ENCODE results near the gene ATP9A. TPM values are rescaled to one million over a fixed set of nuclear protein-coding genes. Genes with fewer than 3 reads are reported as not detected.
"Not testable (repeated sequence)": the region's sequence is repeated elsewhere in the genome, so short reads cannot be mapped to it uniquely, and the experiment has no call there.

Gene ATP9A, protein sequence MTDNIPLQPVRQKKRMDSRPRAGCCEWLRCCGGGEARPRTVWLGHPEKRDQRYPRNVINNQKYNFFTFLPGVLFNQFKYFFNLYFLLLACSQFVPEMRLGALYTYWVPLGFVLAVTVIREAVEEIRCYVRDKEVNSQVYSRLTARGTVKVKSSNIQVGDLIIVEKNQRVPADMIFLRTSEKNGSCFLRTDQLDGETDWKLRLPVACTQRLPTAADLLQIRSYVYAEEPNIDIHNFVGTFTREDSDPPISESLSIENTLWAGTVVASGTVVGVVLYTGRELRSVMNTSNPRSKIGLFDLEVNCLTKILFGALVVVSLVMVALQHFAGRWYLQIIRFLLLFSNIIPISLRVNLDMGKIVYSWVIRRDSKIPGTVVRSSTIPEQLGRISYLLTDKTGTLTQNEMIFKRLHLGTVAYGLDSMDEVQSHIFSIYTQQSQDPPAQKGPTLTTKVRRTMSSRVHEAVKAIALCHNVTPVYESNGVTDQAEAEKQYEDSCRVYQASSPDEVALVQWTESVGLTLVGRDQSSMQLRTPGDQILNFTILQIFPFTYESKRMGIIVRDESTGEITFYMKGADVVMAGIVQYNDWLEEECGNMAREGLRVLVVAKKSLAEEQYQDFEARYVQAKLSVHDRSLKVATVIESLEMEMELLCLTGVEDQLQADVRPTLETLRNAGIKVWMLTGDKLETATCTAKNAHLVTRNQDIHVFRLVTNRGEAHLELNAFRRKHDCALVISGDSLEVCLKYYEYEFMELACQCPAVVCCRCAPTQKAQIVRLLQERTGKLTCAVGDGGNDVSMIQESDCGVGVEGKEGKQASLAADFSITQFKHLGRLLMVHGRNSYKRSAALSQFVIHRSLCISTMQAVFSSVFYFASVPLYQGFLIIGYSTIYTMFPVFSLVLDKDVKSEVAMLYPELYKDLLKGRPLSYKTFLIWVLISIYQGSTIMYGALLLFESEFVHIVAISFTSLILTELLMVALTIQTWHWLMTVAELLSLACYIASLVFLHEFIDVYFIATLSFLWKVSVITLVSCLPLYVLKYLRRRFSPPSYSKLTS
- polyA plus RNA-seq (2014; cell fraction: cytosol; rRNA removed) = 3.8 and 4.9 TPM in 2 replicates
- polyA plus RNA-seq (2014; cell fraction: nucleus; rRNA removed) = 2.3 and 4.2 TPM in 2 replicates

DNA sequence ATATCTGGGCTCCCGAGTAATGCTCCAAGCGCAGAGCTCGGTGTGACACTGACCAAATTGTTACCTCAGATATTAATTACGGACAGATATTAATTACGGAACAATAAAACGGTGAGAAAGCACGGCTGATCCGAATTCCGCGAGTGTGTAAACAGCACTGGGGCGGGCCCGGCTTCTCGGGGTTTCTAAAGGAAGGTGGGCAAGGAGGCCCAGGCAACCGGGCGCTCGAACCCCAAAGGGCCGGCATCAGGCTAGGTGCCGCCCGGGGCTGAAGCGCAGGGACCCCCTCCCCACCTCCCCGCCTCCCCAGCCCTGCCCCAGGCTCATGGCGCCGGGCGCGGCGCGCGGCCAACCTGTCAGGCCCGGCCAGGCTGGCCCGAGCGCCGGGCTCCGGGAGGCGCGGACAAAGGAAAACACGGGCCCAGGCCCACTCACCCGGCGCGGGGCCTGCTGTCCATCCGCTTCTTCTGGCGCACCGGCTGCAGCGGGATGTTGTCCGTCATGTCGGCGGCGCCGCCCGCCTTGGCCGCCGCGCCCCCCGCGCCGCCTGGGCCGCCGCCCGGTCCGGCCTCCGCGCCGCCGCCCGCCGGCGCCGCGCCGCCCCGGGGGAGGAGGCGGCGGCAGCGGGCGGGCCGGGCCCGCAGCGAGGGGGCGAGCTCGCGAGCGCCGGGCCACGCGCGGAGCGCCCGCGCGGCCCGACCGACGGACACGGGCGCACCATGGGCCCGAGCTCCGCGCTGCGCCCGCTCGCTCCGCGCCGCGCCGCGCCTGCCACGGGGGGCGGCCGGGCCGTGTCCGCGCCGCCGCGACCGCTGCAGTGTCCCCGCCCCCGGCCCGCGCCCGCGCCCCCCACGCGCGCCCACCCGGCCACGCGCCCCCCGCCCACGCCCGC, at the start of gene ATP9A:
Gene ATP9A (minus strand): TSS at position 524 of the 892 bp plus-strand sequence. CDS start 21 bp downstream, at position 503.
- DNase-seq (ENCODE audit: low spot score) = no peak

- DNase-seq (ENCODE audit: low spot score) = not testable (repeated sequence)
Measured at GRCh38 chr20:51816856-51817255, 48.7 kb upstream of the ATP9A start.

- DNase-seq (ENCODE audit: low spot score) = no peak
Measured at GRCh38 chr20:51815383-51816076, 47.3 kb upstream of the ATP9A start.

DNA sequence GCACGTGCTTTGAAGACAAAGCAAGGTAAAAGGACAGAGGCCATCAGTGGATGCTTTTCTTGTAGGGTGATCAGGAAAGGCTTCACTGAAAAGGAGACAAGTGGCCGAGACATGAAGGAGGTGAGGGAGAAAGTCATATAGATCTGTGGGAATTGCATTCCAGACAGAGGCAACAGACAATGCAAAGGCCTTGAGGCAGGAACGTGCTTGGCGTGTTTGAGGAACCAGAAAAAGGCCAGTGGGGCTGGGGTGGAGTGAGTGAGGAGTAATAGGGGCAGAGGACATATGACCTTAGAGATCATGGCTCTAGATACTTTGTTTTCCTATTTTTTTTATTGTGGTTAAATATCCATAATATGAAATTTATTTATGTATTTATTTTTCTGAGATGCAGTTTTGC, 44.7 kb upstream of the ATP9A start:
- DNase-seq (ENCODE audit: low spot score) = no peak

- DNase-seq (ENCODE audit: low spot score) = no peak
Measured at GRCh38 chr20:51811514-51812128, 43.4 kb upstream of the ATP9A start.

GRCh38 chr20:51811042-51811355, 42.8 kb upstream of the ATP9A start:
- no peak for DNase-seq (ENCODE audit: low spot score)

- peak; percentile 29 for DNase-seq (ENCODE audit: low spot score)
Measured at GRCh38 chr20:51810155-51811041, 42.2 kb upstream of the ATP9A start.

DNA sequence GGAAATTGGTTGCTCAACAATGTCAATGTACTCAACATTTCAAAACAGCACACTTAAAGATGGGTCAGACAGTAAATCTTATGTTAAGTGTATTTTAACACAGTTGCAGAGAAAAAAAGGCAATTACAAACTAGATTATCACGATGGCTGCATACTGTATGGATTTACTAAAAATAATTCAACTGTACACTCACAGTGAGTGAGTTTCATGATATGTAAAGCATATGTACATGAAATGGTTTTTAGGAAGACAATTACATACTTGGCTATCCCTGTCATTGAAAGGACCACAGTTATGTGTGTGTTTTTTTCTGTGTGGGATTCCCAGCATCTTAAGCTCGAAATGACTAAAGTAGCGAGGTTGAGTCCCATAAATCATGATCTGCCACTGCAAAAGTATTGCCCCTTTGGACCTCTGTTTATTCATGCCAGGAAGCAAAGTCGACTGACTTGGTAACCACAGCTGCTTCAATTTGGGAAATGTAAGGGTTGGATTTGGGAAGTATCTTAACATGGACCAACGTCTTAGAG, 39.6 kb upstream of the ATP9A start:
- no peak for DNase-seq (ENCODE audit: low spot score)

DNA sequence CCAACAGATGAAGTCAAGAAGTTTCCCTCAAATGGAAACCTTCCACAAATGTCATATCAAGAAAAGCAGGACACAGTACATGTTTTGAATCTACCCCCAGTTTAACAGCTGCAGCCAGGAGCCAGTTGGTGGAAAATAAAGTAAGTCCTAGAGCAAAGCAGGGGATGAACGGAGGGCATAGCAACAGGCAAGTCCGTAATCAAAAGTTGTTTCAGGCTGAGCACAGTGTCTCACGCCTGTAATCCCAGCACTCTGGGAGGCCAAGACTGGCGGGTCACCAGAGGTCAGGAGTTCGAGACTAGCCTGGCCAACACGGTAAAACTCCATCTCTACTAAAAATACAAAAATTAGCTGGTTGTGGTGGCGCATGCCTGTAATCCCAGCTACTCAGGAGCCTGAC, 36.6 kb upstream of the ATP9A start:
- no peak for DNase-seq (ENCODE audit: low spot score)

DNA sequence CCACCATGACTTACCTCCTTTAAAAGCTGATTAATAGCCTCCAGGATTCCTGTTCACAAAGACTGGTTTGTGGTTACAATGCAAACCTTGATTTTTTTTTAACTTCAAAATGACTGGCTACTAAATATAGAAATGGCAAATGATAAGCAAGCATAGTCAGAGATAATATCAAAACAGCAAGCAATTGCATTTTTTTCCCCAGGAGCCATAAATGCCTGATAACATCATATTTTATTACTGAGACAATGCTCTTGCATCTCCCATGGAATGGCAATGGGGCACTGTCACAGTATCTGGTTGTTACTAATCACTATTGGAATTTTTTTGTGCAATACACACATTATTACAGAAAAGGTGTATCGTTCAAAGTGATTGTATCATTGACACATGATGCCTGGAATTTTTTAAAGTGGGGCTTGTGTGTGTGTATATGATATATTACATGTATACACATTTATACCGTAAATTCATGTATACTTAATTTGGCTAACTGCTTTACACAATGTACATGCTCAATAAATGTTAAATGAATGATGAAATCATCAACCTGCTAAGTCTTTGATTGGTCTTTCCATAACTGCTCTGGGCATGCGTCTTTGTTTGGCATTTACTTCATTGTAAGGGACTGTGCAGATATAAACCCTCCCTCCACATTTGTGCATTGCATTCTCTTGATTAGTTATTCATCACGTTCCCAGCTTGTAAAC, 35.1 kb upstream of the ATP9A start:
- no peak for DNase-seq (ENCODE audit: low spot score)

- DNase-seq (ENCODE audit: low spot score) = peak; percentile 80
Measured at GRCh38 chr20:51802170-51802751, 34.1 kb upstream of the ATP9A start, which contains the start of gene SALL4. TSS of gene SALL4 (minus strand) at chr20:51802521. CDS start at chr20:51802408, 113 bp downstream.

DNA sequence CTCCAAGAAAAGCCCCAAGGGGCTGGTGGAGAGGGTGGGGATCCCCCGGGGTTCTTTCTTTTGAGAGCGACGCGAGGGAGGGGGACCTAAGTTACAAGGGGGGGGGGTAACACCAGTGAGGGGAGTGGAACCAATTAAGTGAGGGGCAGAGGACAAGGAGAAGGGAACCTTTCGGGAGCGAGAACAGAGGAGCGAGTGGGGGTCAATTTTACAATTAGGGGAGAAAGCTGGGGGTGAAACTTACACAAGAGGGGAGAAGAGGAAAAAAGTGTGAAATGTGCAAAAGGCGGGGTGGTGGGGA, 33.6 kb upstream of the ATP9A start:
- no peak for DNase-seq (ENCODE audit: low spot score)

- DNase-seq (ENCODE audit: low spot score) = no peak
Measured at GRCh38 chr20:51801122-51801822, 33.1 kb upstream of the ATP9A start.

GRCh38 chr20:51800872-51801121, 32.6 kb upstream of the ATP9A start:
- DNase-seq (ENCODE audit: low spot score) = no peak

- peak; percentile 67 for DNase-seq (ENCODE audit: low spot score)
Measured at GRCh38 chr20:51800060-51800871, 32.1 kb upstream of the ATP9A start.

DNA sequence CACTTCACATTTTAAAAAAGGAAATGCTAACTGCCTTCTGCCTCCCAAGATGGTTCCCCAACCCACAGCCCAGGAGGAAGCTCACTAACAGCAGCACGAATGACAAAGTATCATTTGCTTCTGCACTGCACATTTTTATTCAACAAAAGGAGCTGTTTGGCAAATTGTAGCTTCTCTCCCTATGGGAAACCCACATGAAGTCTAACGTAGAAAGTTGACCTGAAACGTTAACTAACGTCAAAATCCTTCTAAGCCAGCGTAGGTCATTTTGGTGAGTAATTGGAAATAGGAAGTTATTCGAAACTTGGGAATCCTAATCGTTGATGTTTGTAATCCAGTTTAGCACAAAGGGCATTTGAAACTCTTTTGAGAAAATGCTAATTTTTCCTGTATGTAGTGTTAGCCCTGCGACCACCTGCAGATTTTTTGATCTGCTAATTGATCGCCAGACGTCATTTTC, 31.2 kb upstream of the ATP9A start:
- no peak for DNase-seq (ENCODE audit: low spot score)

All from SK-N-DZ (cell line).